ENCODE measurements around the gene CST11.
A peak's percentile ranks its signal among the peaks of the same experiment; 100 is the strongest.
"Not testable (repeated sequence)": the region's sequence is repeated elsewhere in the genome, so short reads cannot be mapped to it uniquely, and the experiment has no call there.

CST11 gene

GRCh38 chr20:23452776-23453175 lies at the start of gene CST11:
Gene CST11 (minus strand): TSS chr20:23452876. CDS start chr20:23452811, 65 bp downstream.
- no peak for DNase-seq

- no peak for DNase-seq
These were observed 49.2 kb upstream of the CST11 start for GRCh38 chr20:23501926-23502325.

DNA sequence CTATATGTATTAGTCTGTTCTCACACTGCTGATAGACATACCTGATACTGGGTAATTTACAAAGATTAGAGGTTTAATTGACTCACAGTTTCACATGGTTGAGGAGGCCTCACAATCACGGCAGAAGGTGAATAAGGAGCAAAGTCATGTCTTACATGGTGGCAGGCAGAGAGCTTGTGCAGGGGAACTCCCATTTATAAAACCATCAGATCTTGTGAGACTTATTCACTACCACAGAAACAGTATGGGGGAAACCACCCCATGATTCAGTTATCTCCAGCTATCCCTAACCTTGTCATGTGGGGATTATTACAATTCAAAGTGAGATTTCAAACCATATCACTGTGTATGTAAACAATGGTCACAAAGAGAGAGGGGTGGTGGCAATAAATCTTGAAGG lies 44.9 kb upstream of the CST11 start:
- peak; percentile 38 for DNase-seq

DNA sequence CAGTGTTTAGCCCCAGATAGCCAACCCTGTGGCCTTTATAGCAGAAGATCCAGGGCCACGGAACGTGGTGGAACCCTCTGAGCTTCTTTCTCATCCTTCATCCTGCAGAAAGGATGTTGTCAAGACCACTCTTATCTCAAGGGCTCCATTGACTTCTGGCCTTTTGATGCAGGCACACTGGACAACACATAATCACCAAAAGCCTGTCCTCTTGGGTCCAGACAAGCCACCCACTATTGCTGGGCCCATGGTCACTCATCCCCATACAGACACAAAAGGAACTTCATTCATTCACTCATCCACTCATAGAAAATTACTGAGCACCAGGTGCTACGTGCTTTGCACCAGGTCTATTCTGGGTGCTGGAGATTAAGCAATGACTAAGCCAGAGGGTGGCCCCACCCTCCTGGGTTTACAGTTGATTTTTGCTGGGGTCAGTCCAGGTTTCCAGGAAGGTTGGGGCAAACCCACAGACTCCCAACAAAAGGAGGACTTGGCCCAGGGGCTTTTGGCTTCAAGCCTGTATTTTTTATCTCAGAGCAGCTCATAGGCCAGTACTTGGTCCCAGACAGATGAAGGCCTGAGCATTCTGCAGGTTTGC lies 40.6 kb upstream of the CST11 start:
- DNase-seq, result no peak

GRCh38 chr20:23492292-23492691 lies 39.6 kb upstream of the CST11 start:
- peak; percentile 42 for DNase-seq

DNA sequence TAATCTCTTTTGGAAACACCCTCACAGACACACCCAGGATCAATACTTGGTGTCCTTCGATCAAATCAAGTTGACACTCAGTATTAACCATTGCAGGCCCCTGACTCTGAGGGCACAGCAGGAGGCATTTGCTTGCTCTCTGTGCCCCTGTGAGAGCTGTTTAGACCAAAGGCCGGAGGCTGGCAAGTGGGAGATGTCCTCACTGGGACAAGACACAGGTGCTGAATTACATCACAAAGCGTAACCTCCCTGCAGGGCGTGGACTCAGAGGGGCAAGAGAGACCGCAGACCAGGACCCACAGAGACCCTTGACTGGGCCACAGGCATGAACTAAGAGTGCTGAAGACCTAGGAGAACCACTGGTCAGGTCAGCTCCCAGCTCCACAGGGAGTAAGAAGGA lies 38.1 kb upstream of the CST11 start, which contains the start of gene CST8:
Gene CST8, plus strand, starts transcription at position 301 of the 400 bp plus-strand sequence. CDS start 551 bp downstream, outside the sequence.
- DNase-seq, result no peak

DNA sequence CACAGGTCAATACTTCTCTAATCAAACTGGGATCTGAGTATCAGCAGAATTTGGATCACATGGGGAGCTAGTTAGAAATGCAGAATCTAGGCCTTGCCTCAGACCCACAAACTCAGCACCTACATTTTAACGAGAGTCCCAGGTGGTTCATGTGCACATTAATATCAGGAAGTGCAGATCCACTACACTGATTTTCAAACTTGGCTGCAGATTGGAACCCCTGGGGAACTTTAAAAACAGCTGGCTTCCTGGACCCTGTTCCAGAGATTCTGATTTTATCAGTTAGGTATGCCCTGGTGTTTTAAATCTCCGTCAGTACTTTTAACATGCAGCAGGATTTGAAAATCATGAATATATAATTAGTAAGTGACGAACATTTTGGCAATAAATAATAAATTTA lies 36.3 kb upstream of the CST11 start:
- DNase-seq, result no peak

GRCh38 chr20:23488470-23488869 lies 35.8 kb upstream of the CST11 start:
- DNase-seq, result no peak

DNA sequence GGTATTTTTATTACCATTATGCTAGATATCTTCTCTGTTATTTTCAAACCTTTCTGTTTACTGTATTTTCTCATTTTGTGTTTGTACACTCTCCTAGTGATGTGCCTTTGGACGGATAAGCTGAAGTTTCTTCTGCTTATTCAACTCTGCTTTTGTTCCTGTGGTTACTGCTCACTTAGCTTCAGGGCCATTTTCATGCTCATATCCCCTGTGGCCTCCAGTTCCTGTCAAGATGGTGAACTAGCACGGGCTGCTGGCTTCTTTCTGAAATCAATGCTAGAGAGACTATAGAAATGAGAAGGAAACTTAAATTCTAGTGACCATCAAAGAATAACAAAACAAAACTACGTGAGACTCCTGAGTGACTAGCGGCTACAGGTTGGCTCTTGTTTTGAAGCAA lies 31.4 kb upstream of the CST11 start:
- no peak for DNase-seq

GRCh38 chr20:23482138-23482537 lies 29.5 kb upstream of the CST11 start:
- DNase-seq, result no peak

DNA sequence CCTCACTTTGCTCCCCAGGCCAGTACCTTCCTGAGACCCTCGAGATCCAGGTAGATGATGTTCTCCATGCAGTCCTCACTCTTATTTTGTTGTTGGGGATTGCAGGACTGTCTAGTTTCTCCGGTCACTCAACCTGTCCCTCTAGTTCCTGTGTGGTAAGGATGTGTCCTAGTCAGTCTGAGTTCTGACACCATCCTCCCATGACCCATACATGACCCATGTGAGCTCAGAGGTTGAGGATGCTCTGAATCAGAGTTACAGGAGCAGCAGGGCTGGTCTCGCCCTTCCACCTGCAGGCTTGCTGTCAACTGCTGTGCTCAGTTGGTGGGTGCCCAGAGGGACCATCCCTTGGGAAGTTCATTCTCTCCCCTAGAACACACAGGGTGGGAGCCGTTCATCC lies 26.4 kb upstream of the CST11 start:
- DNase-seq, result no peak

- DNase-seq, result no peak
These were observed 24.5 kb upstream of the CST11 start for GRCh38 chr20:23477223-23477622.

DNA sequence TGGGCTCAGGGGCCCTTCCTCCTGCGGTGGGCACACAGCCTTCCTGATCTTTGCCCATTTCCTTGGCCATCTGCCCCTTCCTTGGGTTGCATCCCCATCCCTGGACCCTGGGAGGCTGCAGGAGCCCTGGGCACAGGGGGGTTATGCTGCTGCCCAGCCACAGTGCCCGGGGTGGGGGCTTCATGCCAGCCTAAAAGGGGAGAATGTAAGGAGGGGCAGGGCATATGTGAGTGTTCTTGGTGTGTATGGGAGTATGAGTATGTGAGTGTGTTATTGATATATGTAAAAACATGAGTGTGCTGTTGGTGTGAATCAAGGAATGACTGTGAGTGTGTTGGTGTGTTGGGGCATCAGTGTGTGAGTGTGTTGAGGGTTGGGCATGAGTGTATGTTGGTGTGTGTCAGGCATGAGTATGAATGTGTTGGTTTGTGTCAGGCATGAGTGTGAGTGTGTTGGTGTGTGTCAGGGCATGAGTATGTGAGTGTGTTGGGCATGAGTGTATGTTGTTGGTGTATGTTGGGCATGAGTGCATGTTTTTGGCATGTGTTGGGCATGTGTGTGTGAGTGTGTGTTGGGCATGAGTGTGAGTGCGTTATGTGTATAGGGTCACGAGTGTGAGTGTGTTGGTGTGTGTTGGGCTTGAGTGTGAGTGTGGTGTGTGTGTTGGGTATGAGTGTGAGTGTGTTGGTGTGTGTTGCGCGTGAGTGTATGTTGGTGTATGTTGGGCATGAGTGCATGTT lies 23.5 kb upstream of the CST11 start:
- DNase-seq, result no peak

DNA sequence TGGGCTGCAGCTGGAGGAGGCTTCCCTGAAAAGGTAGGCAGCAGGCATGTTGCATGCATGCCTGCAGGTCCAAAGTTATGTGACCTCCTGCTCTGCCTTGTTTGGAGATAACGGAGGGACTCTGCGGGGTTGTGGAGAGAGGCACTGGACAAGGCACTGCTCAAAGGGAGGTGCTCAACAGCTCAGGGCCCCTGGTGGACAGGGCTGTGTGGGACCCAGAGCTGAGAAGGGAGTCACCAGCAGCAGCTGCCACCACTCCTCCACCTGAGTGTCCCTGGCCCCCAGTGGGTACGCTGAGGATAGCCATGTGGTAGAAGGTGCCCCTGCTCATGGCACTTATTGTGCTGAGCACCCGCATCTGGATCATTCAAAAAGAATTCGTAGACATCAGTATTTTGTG lies 22.7 kb upstream of the CST11 start:
- DNase-seq, result no peak

DNA sequence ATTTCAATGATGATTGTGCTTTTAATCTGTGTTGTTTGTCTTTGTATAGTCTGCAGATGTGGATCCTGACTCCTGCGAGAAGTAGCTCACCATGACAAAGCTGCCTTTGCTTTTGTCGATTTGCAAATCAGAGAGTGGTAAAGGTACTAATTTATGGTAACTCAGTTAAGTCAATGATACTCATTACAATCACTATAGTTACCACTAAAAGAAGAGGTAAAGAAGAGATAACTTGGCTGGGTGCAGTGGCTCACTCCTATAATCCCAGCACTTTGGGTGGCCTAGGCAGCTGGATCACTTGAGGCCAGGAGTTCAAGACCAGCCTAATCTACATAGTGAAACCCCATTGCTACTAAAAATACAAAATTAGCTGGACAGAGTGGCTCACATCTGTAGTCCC lies 20.6 kb upstream of the CST11 start:
- not testable (repeated sequence) for DNase-seq

DNA sequence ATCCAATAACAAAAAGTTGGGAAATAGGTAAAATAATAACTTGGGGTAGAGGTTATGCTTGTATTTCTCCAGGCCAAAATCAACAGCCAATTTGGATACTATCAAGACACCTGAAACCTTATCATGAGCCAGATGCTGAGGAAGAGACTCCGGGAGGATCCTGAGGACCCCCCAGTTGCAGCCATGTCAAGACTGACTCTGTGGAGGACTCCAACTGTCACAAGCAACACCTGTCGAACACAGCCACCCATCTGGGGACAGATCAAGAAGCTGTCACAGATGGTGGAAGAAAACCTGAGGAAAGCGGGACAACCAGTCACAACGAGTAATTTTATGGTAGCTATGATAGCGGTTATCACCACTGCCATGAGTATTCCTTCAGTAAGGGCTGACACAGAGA lies 19.6 kb upstream of the CST11 start:
- DNase-seq, result not testable (repeated sequence)

DNA sequence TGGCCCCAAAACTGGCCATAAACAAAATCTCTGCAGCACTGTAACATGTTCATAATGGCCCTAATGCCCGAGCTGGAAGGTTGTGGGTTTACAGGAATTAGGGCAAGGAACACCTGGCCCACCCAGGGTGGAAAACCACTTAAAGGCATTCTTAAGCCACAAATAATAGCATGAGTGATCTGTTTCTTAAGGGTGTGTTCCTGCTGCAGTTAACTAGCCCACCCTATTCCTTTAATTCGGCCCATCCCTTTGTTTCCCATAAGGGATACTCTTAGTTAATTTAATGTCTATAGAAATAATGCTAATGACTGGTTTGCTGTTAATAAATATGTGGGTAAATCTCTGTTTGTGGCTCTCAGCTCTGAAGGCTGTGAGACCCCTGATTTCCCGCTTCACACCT lies 14.3 kb upstream of the CST11 start:
- DNase-seq, result not testable (repeated sequence)

GRCh38 chr20:23461180-23461579 lies 8.5 kb upstream of the CST11 start:
- no peak for DNase-seq

GRCh38 chr20:23459461-23460150 lies 6.9 kb upstream of the CST11 start:
- no peak for DNase-seq

DNA sequence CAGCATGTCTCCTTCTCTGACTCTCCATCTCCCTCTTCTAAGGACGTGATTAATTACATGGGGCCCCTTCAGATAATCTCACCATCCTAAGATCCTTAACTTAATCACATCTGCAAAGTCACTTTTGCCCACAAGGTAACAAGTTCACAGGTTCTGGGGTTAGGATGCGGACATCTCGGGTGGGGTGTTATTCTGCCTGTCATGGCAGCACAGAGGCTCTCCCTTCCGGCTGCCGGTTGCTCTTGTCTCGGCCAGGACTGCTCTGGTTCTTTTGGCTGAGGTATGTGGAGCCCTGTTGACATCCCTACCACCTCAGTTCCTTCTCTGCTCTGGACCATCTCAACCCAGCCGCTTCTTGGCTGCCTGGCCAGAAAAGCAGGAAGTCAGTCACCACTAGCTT lies 4.2 kb upstream of the CST11 start:
- DNase-seq, result no peak

DNA sequence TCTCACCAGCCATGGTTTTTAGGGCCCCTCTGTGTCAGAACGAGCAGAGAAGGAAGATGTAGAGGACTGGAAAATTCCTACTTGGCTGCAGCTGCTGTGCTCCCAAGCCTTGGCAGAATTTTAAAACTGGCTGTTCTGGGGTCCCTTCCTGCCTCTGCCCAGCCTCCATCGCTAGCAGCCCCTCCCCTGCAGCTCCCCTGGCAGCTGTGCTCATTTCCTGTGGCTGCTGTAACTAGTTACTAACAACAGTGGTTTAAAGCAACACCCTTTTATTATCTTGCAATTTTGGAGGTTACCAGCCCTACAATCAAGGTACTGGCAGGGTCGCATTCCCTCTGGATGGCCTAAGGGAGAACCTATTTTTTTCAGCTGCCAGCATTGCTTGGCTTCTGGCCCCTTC lies 3.7 kb upstream of the CST11 start:
- no peak for DNase-seq

DNA sequence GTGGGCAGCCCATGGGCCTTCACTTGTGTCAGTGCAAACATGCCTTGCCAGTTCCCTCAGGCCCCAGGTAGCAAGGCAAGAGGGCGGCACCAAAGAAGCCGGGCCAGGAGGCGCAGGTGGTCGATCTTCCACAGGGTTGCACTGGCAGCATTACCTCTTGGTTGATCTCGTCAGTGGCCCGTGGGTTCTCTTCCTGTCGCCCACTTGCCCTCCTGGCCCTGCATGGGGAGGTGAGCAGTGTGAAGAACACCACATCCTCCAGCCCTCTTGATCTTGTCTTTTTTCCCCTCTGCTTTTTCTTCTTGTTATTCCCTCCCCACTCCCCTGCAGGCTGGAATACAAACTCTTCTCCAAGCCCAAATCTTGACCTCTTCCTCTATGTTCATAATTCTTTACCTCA lies 3.0 kb upstream of the CST11 start:
- no peak for DNase-seq

DNA sequence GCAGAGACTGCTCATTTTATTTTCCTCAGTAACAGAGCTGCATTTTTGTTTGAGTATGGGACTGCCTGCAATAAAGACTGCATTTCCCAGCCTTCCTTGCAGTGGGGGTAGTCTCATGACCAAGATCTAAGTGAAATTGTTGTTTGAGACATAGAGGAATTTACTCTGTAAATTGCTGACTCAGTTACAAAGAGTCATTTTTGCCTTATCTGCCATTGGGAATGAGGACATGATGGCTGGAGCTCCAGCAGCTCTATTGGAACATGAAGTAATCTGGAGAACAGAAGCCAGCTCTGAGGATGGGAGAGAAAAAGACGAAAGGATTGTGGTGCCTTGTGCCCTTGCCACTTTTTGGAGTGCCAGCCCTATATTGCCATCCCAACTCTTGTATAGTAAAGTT lies 2.1 kb upstream of the CST11 start:
- DNase-seq, result no peak

All from stimulated activated CD4-positive, alpha-beta T cell treated with anti-CD3 and anti-CD28 coated beads, Interleukin-15, amount 100 ng/mL, for 24 hours (primary cell).